Activated CD8-positive, alpha-beta memory T cell treated with anti-CD3 and anti-CD28 coated beads, Interleukin-2, amount 10 ng/mL, durations not matched to agents 7 days and 5 days (primary cell): ENCODE measurements around the gene SLC31A1. TPM values are rescaled to one million over a fixed set of nuclear protein-coding genes. Genes with fewer than 3 reads are reported as not detected.

ENCODE experiments used
- ATAC-seq: fragments of 150-1000 bp; cut with Tn5 transposase; one replicate; pipeline ENCODE4 v1.10.0; 2021; ENCODE audit warnings: moderate library complexity
- CTCF ChIA-PET: fragments of 350-600 bp; sonication (Branson Sonifier 250); formaldehyde crosslinking; loops from one replicate; lab custom pipeline; 2021; ENCODE audit warnings: antibody characterized with exemption; lab: Charles Lee
- DNase-seq: peaks from one replicate; pipeline ENCODE4 v3.0.0-alpha.2; 2020
- H3K27ac Mint-ChIP-seq: one replicate; pipeline ENCODE4 v1.8.0; 2021; ENCODE audit warnings: mild to moderate bottlenecking, mixed read lengths
- H3K27me3 Mint-ChIP-seq: one replicate; pipeline ENCODE4 v1.8.0; 2021; ENCODE audit warnings: mixed read lengths
- H3K36me3 Mint-ChIP-seq: one replicate; pipeline ENCODE4 v1.8.0; 2021; ENCODE audit warnings: mild to moderate bottlenecking, mixed read lengths
- H3K4me1 Mint-ChIP-seq: one replicate; pipeline ENCODE4 v1.8.0; 2021; ENCODE audit warnings: mixed read lengths
- H3K4me3 Mint-ChIP-seq: one replicate; pipeline ENCODE4 v1.8.0; 2021; ENCODE audit warnings: mild to moderate bottlenecking, moderate library complexity, mixed read lengths
- H3K9me3 Mint-ChIP-seq: one replicate; pipeline ENCODE4 v1.8.0; 2022; ENCODE audit warnings: low read depth, mixed read lengths
- total RNA-seq, 2 experiments: library from RNA; stranded (reverse); gene quantifications; one replicate each; pipeline ENCODE4 v1.2.3, GENCODE V29; 2021

SLC31A1 gene
- total RNA-seq, 2 experiments from 2014 or later: 8.7 to 12.2 TPM

DNA sequence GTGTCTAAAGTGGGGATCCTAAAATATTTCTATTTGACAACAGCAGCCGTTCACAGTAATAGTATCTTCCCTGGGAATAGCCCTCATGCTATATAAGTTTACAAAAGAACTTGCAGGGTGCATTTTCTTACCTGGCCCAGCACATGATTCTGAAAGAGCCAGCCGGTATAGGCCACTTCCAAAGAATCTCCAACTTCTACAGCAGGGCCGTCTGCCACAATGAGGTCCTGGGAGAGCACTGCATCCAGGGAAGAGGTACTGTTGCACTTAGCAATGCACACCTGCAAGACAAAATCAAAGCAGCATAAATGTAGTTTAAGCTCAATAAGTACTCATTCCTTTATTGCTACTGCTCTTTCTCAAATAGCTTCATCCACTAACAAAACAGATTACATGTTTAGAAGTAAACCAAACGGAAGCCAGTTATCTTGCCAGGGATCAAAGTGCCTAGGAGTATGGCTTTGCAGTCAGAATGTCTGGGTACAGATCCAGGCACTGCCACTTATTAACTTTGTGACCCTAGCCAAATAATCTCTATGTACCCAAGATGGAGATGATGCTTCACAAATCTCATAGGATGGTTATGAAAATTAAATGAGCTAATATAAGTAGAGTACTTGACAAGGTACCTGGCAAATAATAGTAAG lies 21.5 kb upstream of the SLC31A1 start:
- H3K9me3 Mint-ChIP-seq: no peaks in the 10 kb centered on the region
- no peak overlapping the region for H3K4me3 Mint-ChIP-seq
- DNase-seq: no peak
- H3K4me1 Mint-ChIP-seq: no peaks in the 10 kb centered on the region
- no peaks in the 10 kb centered on the region for H3K27me3 Mint-ChIP-seq
- peaks cover 62% of the 10 kb centered on the region for H3K36me3 Mint-ChIP-seq
- no peak for ATAC-seq
- CTCF ChIA-PET: interaction anchor here (1.2 kb wide), 1 partner anchor 13 kb away, joined by 4 read pairs; no protein-coding TSS in a partner anchor
- no peak overlapping the region for H3K27ac Mint-ChIP-seq

DNA sequence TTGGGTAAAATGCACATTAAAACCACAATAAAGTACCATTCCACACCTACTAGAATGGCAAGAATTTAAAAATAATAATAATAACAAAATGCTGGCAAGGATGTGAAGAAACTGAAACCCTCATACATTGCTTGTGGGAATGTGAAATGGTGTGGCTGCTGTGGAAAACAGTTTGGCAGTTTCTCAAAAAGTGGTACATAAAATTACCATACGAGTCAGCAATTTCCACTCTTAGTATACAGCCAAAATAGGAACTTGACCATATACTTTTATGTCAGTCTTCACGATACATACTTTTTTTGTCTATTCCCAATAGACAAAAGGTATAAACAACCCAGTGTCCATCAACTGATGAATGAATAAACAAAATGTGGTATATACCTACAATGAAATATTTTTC lies 15.9 kb upstream of the SLC31A1 start:
- CTCF ChIA-PET: no interaction called here
- ATAC-seq: no peak
- Mint-ChIP-seq H3K27me3 (no peaks in the 10 kb centered on the region), H3K4me1 (peaks cover 6% of the 10 kb centered on the region), H3K36me3 (peaks cover 54% of the 10 kb centered on the region), H3K27ac (no peak overlapping the region), H3K4me3 (no peak overlapping the region), H3K9me3 (no peaks in the 10 kb centered on the region)
- DNase-seq: no peak

DNA sequence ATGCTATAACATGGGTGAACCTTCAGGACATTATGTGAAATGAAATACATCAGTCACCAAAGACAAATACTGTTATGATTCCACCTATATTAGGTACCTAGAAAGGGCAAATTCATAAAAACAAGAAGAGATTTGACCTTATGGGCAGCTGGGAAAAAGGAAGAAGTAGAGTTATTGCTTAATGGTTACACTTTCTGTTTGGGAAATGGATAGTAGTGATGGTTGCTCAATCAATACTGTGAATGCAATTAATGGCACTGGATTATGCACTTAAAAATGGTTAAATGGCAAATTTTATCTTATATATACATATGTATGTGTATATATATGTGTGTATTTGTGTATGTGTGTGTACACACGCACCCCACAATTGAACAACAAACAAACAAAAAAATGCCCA lies 15.5 kb upstream of the SLC31A1 start:
- H3K27me3 Mint-ChIP-seq: no peaks in the 10 kb centered on the region
- ATAC-seq (no peak), DNase-seq (no peak)
- H3K4me3 Mint-ChIP-seq: no peak overlapping the region
- no peaks in the 10 kb centered on the region for H3K9me3 Mint-ChIP-seq
- peaks cover 56% of the 10 kb centered on the region for H3K36me3 Mint-ChIP-seq
- CTCF ChIA-PET: interaction anchor here (0.9 kb wide), 1 partner anchor 14 kb away, joined by 4 read pairs; no protein-coding TSS in a partner anchor
- H3K4me1 Mint-ChIP-seq: peaks cover 6% of the 10 kb centered on the region
- H3K27ac Mint-ChIP-seq: no peak overlapping the region

DNA sequence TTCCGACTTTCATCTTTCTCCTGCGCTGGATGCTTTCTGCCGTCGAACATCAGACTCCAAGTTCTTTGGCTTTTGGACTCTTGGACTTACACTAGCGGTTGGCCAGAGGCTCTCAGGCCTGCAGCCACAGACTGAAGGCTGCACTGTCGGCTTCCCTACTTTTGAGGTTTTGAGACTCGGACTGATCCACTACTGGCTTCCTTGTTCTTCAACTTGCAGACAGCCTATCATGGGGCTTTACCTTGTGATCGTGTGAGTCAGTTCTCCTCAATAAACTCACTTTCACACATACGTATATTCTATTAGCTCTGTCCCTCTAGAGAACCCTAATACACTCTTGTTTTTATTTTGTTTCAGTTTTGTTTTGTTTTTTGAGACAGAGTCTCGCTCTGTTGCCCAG lies 10.5 kb upstream of the SLC31A1 start:
- Mint-ChIP-seq H3K9me3 (no peaks in the 10 kb centered on the region), H3K36me3 (peaks cover 45% of the 10 kb centered on the region), H3K4me1 (peaks cover 12% of the 10 kb centered on the region), H3K4me3 (no peak overlapping the region), H3K27me3 (no peaks in the 10 kb centered on the region), H3K27ac (no peak overlapping the region)
- DNase-seq (no peak), ATAC-seq (no peak)
- CTCF ChIA-PET: no interaction called here

GRCh38 chr9:113215132-113215531 lies 6.2 kb upstream of the SLC31A1 start:
- DNase-seq: no peak
- peaks cover 39% of the 10 kb centered on the region for H3K4me1 Mint-ChIP-seq
- H3K9me3 Mint-ChIP-seq: no peaks in the 10 kb centered on the region
- H3K27me3 Mint-ChIP-seq: no peaks in the 10 kb centered on the region
- no peak for ATAC-seq
- peaks cover 38% of the 10 kb centered on the region for H3K36me3 Mint-ChIP-seq
- CTCF ChIA-PET: interaction anchor here (0.7 to 0.8 kb wide), 2 partner anchors 42 to 58 kb away, joined by 3 read pairs; no protein-coding TSS in a partner anchor
- peak overlapping the region; percentile 13 for H3K27ac Mint-ChIP-seq
- H3K4me3 Mint-ChIP-seq: no peak overlapping the region

- Mint-ChIP-seq H3K27me3 (no peaks in the 10 kb centered on the region), H3K36me3 (peaks cover 34% of the 10 kb centered on the region), H3K27ac (no peak overlapping the region), H3K4me3 (no peak overlapping the region), H3K4me1 (peaks cover 42% of the 10 kb centered on the region), H3K9me3 (no peaks in the 10 kb centered on the region)
- CTCF ChIA-PET: no interaction called here
- DNase-seq: no peak
- no peak for ATAC-seq
Observed at GRCh38 chr9:113216406-113216805, 4.9 kb upstream of the SLC31A1 start.

DNA sequence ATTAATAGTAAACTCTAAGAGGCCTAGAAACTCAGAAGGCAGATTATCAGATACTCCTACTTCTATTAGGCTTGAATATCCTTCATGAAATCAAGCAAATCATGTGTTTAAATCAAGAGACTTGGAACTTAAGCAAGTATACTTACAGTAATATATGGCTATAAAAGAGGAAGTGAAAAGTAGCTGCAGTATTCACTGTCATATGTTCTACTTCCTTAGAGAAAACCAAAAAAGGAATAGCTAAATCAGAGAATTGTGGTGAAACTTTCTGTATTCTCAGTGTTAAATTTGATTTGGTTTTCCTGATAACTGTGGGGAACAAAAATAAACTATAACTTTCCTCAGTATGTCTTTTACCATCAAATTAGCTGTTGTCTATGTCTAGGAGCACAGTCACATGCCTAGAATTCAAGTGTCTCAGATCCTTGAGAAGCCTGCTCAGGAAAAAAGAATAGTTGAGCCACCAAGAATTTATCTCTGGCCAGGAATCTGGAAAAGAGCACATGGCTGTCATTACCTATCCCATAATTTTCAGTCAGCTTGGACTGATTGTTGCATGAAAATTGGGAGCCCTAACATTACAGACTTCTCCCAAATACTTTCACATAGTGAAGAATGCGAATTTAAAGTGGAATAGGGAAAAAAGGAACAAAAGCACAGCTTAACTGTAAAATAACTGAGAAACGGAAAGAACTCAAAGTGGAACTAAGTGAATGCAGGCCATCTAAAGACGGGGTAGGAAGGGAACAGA lies 2.0 kb upstream of the SLC31A1 start:
- DNase-seq (no peak), ATAC-seq (no peak)
- no peaks in the 10 kb centered on the region for H3K9me3 Mint-ChIP-seq
- no peaks in the 10 kb centered on the region for H3K27me3 Mint-ChIP-seq
- H3K4me1 Mint-ChIP-seq: peaks cover 61% of the 10 kb centered on the region
- H3K36me3 Mint-ChIP-seq: peaks cover 21% of the 10 kb centered on the region
- H3K4me3 Mint-ChIP-seq: peak overlapping the region; percentile 88
- CTCF ChIA-PET: interaction anchor here (0.8 to 4.7 kb wide), 9 partner anchors 13 to 438 kb away, joined by 3 to 31 read pairs (median 3); partner anchors contain the start of genes CDC26 and PRPF4
- H3K27ac Mint-ChIP-seq: peak overlapping the region; percentile 93

DNA sequence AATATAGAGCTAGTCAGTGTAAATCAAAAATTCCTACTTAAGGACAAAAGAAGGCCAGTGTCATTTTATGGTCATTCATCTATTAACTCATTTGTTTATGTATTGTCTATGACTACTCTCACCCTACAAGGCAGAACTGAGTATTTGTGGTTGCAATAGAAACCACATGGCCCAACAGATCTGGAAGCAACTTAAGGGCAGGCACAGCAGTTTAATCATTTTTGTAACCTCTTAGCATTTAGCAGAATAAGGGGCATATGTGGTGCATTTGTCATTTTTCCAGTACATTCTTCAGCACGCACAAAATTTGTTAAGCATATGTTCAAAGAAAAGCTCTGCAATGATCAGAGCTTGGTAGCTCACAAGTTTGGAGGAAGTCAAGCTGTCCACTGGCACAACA lies 1.4 kb upstream of the SLC31A1 start:
- Mint-ChIP-seq H3K27ac (peak overlapping the region; percentile 93), H3K9me3 (no peaks in the 10 kb centered on the region), H3K36me3 (peaks cover 21% of the 10 kb centered on the region), H3K4me3 (peak overlapping the region; percentile 88), H3K27me3 (no peaks in the 10 kb centered on the region), H3K4me1 (peaks cover 60% of the 10 kb centered on the region)
- CTCF ChIA-PET: interaction anchor here (0.8 to 4.7 kb wide), 9 partner anchors 13 to 438 kb away, joined by 3 to 31 read pairs (median 3); partner anchors contain the start of genes CDC26 and PRPF4
- DNase-seq (peak; percentile 74), ATAC-seq (peak; percentile 37)

GRCh38 chr9:113220467-113221002 lies 809 bp upstream of the SLC31A1 start:
- CTCF ChIA-PET: interaction anchor here (0.8 to 4.7 kb wide), 11 partner anchors 12 to 437 kb away, joined by 3 to 31 read pairs (median 4); partner anchors contain the start of genes C9orf43, CDC26, POLE3 and PRPF4
- Mint-ChIP-seq H3K36me3 (peaks cover 20% of the 10 kb centered on the region), H3K4me1 (peaks cover 56% of the 10 kb centered on the region), H3K4me3 (peak overlapping the region; percentile 88), H3K9me3 (no peaks in the 10 kb centered on the region), H3K27me3 (no peaks in the 10 kb centered on the region), H3K27ac (peak overlapping the region; percentile 93)
- peak; percentile 20 for ATAC-seq
- peak; percentile 43 for DNase-seq

GRCh38 chr9:113221800-113222481 lies 597 bp downstream of the SLC31A1 start:
- H3K27ac Mint-ChIP-seq: peak overlapping the region; percentile 93
- no peaks in the 10 kb centered on the region for H3K27me3 Mint-ChIP-seq
- H3K9me3 Mint-ChIP-seq: no peaks in the 10 kb centered on the region
- H3K36me3 Mint-ChIP-seq: peaks cover 15% of the 10 kb centered on the region
- peaks cover 48% of the 10 kb centered on the region for H3K4me1 Mint-ChIP-seq
- peak overlapping the region; percentile 88 for H3K4me3 Mint-ChIP-seq
- ATAC-seq (no peak), DNase-seq (no peak)
- CTCF ChIA-PET: interaction anchor here (0.7 to 4.7 kb wide), 5 partner anchors 10 to 188 kb away, joined by 4 to 31 read pairs (median 6); partner anchors contain the start of genes C9orf43, CDC26, POLE3 and PRPF4

DNA sequence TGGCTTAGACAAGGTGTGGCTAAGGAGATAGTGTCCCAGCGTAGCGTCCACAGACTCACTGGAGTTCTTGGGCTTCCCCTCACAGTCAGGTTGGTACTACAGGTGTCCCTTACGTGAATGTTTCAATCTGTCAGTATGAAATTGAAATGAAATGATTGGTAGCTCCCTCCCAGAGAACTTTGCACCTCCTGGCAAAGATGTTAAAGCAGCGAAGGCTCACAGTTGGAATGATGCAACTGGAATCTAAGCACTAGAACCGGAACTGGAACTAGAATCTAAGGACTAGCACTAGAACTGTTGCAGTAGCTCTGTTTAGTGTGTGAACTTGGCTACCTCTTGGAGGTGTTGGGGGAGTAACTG lies 1.1 kb downstream of the SLC31A1 start:
- peaks cover 47% of the 10 kb centered on the region for H3K4me1 Mint-ChIP-seq
- ATAC-seq: no peak
- H3K36me3 Mint-ChIP-seq: peaks cover 16% of the 10 kb centered on the region
- CTCF ChIA-PET: interaction anchor here (0.7 to 4.7 kb wide), 4 partner anchors 10 to 110 kb away, joined by 4 to 31 read pairs (median 10); partner anchors contain the start of genes CDC26 and PRPF4
- peak overlapping the region; percentile 88 for H3K4me3 Mint-ChIP-seq
- no peaks in the 10 kb centered on the region for H3K9me3 Mint-ChIP-seq
- no peak for DNase-seq
- no peak overlapping the region for H3K27ac Mint-ChIP-seq
- H3K27me3 Mint-ChIP-seq: no peaks in the 10 kb centered on the region

DNA sequence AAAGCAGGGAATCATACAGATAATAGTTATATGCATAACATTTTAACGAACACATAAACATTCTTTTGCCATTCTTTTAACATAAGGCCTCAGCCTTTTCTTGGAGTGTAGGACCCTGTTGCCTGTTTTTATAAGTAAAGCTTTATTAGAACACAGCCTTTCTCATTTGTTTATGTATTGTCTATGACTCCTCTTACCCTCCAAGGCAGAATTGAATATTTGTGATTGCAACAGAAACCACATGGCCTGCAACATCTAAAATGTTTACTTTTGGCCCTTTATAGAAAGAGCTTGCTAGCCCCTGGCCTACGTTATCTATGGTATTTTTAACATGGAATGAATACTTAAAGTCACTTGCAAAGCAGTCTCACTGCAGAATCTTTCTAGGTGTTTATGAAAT lies 2.6 kb downstream of the SLC31A1 start:
- H3K4me1 Mint-ChIP-seq: peaks cover 41% of the 10 kb centered on the region
- no peak for ATAC-seq
- peaks cover 10% of the 10 kb centered on the region for H3K36me3 Mint-ChIP-seq
- H3K9me3 Mint-ChIP-seq: no peaks in the 10 kb centered on the region
- no peak for DNase-seq
- CTCF ChIA-PET: no interaction called here
- H3K27me3 Mint-ChIP-seq: no peaks in the 10 kb centered on the region
- H3K27ac Mint-ChIP-seq: no peak overlapping the region
- no peak overlapping the region for H3K4me3 Mint-ChIP-seq

DNA sequence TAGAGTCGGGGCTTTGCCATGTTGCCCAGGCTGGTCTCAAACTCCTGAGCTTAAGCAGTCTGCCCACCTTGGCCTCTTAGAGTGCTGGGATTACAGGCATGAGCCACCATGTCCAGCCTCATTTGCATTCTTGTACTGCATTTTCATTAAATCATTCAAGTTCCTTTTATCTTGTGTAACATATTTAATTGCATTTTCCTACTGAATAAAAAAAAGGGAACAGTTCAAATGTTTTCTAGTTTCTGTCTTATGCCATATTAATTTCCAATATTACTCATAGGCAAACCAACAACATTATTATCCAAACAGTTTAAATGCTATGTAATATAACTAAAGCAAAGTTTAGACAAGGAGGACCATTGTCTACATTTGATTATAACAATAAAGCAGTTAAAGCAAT lies 6.1 kb downstream of the SLC31A1 start:
- H3K27ac Mint-ChIP-seq: no peak overlapping the region

More for the DNA sequence above, 6.1 kb downstream of the SLC31A1 start:
- no peak for ATAC-seq
- Mint-ChIP-seq H3K4me3 (no peak overlapping the region), H3K9me3 (no peaks in the 10 kb centered on the region), H3K36me3 (peaks cover 9% of the 10 kb centered on the region), H3K27me3 (no peaks in the 10 kb centered on the region), H3K4me1 (peaks cover 26% of the 10 kb centered on the region)
- CTCF ChIA-PET: interaction anchor here (1.1 kb wide), 1 partner anchor 41 kb away, joined by 3 read pairs; no protein-coding TSS in a partner anchor
- DNase-seq: no peak
